GM10266 (cell line): Measurements from ENCODE around the gene SNX6.
"Not testable (repeated sequence)": the region's sequence is repeated elsewhere in the genome, so short reads cannot be mapped to it uniquely, and the experiment has no call there.

Experiments used
- DNase-seq: peaks from one replicate; pipeline ENCODE4 v3.0.0; 2012; ENCODE audit errors: extremely low spot score
- CTCF ChIP-seq: IDR thresholded peaks from 2 replicates; pipeline ENCODE4 v1.5.1; 2012; ENCODE audit warnings: mild to moderate bottlenecking, low read depth; ENCODE audit not compliant: control insufficient read depth, insufficient read depth; ENCODE audit errors: missing control alignments

The SNX6 gene

GRCh38 chr14:34649344-34649743 lies 19.4 kb upstream of the SNX6 start:
- DNase-seq: no peak
- TF ChIP-seq CTCF: no peak

GRCh38 chr14:34646570-34647255 lies 16.8 kb upstream of the SNX6 start:
- no peak for DNase-seq
- no peak for TF ChIP-seq CTCF

GRCh38 chr14:34643361-34643760 lies 13.4 kb upstream of the SNX6 start:
- no peak for DNase-seq
- TF ChIP-seq CTCF: no peak

GRCh38 chr14:34642595-34642994 lies 12.6 kb upstream of the SNX6 start:
- no peak for TF ChIP-seq CTCF
- no peak for DNase-seq

GRCh38 chr14:34640826-34641225 lies 10.9 kb upstream of the SNX6 start:
- TF ChIP-seq CTCF: no peak
- DNase-seq: no peak

GRCh38 chr14:34634360-34634771 lies 4.4 kb upstream of the SNX6 start:
- not testable (repeated sequence) for DNase-seq

GRCh38 chr14:34633742-34634141 lies 3.8 kb upstream of the SNX6 start:
- no peak for TF ChIP-seq CTCF
- DNase-seq: no peak
